CD1c-positive myeloid dendritic cell (primary cell): Measurements from ENCODE around the gene XYLT1.
A peak's percentile ranks its signal among the peaks of the same experiment; 100 is the strongest.

Experiments
- DNase-seq: peaks from one replicate; pipeline ENCODE4 v3.0.0-alpha.2; 2016; ENCODE audit errors: extremely low spot score

XYLT1 gene

GRCh38 chr16:17145029-17145428 is 325.7 kb downstream of the XYLT1 start:
- DNase-seq = no peak

- DNase-seq = no peak
Observed at GRCh38 chr16:17144431-17144830, 326.3 kb downstream of the XYLT1 start.

GRCh38 chr16:17143546-17144419 is 327.0 kb downstream of the XYLT1 start:
- DNase-seq = no peak

- DNase-seq = no peak
Observed at GRCh38 chr16:17138801-17139200, 332.0 kb downstream of the XYLT1 start.

- DNase-seq = no peak
Observed at GRCh38 chr16:17135439-17135838, 335.3 kb downstream of the XYLT1 start.

GRCh38 chr16:17134586-17134985 is 336.2 kb downstream of the XYLT1 start:
- DNase-seq = no peak

- DNase-seq = no peak
Observed at GRCh38 chr16:17133851-17134250, 336.9 kb downstream of the XYLT1 start.

GRCh38 chr16:17131351-17131750 is 339.4 kb downstream of the XYLT1 start:
- DNase-seq = no peak

GRCh38 chr16:17130733-17131132 is 340.0 kb downstream of the XYLT1 start:
- no peak for DNase-seq

- no peak for DNase-seq
Observed at GRCh38 chr16:17129971-17130370, 340.8 kb downstream of the XYLT1 start.

GRCh38 chr16:17128791-17129190 is 342.0 kb downstream of the XYLT1 start:
- no peak for DNase-seq

GRCh38 chr16:17126156-17126555 is 344.6 kb downstream of the XYLT1 start:
- no peak for DNase-seq

- DNase-seq = no peak
Observed at GRCh38 chr16:17125671-17126070, 345.1 kb downstream of the XYLT1 start.

GRCh38 chr16:17117906-17118577 is 352.7 kb downstream of the XYLT1 start:
- no peak for DNase-seq

GRCh38 chr16:17116595-17117322 is 354.0 kb downstream of the XYLT1 start:
- DNase-seq = no peak

- no peak for DNase-seq
Observed at GRCh38 chr16:17109413-17109812, 361.3 kb downstream of the XYLT1 start.

GRCh38 chr16:17108596-17108995 is 362.2 kb downstream of the XYLT1 start:
- DNase-seq = no peak

GRCh38 chr16:17107450-17107849 is 363.3 kb downstream of the XYLT1 start:
- no peak for DNase-seq

- DNase-seq = peak; percentile 3
Observed at GRCh38 chr16:17106243-17106791, 364.4 kb downstream of the XYLT1 start.

- DNase-seq = no peak
Observed at GRCh38 chr16:17105239-17105797, 365.4 kb downstream of the XYLT1 start.

- no peak for DNase-seq
Observed at GRCh38 chr16:17104654-17105053, 366.1 kb downstream of the XYLT1 start.

- no peak for DNase-seq
Observed at GRCh38 chr16:17103216-17103615, 367.5 kb downstream of the XYLT1 start.
